GM13976 (cell line): ENCODE data around the gene KNOP1.
A peak's percentile ranks its signal among the peaks of the same experiment; 100 is the strongest.

Experiments used
- DNase-seq: peaks from one replicate; pipeline ENCODE4 v3.0.0; 2012; ENCODE audit warnings: low spot score
- in situ Hi-C: fragments of 300-500 bp; cut with MboI; formaldehyde crosslinking; loops from one replicate; pipeline ENCODE4 v1.12.0; 2022; ENCODE audit warnings: low sequenced_read_pairs, mixed read lengths, inconsistent platforms; ENCODE audit not compliant: unreplicated experiment
- TF ChIP-seq, protein P1 (sequence below): IDR thresholded peaks from 2 replicates; pipeline ENCODE4 v1.5.1; 2012; ENCODE audit warnings: borderline replicate concordance, mild to moderate bottlenecking; ENCODE audit not compliant: insufficient read depth; ENCODE audit errors: extremely low read depth, missing control alignments, control extremely low read depth

The KNOP1 gene, protein sequence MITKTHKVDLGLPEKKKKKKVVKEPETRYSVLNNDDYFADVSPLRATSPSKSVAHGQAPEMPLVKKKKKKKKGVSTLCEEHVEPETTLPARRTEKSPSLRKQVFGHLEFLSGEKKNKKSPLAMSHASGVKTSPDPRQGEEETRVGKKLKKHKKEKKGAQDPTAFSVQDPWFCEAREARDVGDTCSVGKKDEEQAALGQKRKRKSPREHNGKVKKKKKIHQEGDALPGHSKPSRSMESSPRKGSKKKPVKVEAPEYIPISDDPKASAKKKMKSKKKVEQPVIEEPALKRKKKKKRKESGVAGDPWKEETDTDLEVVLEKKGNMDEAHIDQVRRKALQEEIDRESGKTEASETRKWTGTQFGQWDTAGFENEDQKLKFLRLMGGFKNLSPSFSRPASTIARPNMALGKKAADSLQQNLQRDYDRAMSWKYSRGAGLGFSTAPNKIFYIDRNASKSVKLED

DNA sequence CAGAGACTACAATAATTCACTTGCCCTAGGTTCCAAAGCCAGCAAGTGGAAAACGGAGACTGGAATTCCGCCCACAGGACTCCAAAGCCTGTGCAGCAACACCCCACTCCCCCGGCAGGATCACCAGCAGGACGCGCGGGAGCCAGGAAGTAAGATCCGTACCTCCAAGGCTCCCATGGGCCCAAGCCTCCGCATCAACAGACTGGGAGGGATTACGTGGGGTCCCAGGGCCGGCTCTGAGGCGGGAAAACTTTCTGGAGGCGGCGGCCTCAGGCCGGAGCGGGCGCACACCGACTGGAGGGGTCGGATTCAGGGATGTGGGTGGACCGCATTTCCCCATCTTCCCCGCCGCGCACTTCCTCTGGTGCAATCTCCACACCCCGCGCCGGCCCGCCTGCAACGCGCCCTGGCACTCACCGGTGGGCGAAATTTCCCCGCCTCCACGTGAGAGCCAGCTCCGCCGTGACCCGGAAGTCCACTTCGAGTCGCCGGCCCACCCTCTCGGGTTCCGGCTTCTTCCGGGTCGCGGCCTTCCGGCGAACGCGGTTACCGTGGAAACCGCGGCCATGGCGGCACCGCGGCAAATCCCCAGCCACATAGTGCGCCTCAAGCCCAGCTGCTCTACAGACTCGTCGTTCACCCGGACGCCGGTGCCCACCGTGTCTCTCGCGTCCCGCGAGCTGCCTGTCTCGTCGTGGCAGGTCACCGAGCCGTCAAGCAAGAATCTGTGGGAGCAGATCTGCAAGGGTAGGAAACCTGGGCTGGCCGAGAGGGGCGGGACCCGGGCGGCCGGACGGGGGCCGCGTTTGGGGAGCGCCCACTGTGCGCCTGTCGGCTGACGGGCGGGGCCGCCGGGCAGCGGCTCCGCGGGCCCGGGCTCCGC lies at the start of gene KNOP1, which contains the start of gene IQCK:
Gene KNOP1 (minus strand): TSS at position 487 of the 883 bp plus-strand sequence. CDS start 3,192 bp downstream, outside the sequence.
Gene IQCK (plus strand): TSS at position 531 of the 883 bp plus-strand sequence. CDS start 36 bp downstream, at position 567.
- TF ChIP-seq, protein P1, sequence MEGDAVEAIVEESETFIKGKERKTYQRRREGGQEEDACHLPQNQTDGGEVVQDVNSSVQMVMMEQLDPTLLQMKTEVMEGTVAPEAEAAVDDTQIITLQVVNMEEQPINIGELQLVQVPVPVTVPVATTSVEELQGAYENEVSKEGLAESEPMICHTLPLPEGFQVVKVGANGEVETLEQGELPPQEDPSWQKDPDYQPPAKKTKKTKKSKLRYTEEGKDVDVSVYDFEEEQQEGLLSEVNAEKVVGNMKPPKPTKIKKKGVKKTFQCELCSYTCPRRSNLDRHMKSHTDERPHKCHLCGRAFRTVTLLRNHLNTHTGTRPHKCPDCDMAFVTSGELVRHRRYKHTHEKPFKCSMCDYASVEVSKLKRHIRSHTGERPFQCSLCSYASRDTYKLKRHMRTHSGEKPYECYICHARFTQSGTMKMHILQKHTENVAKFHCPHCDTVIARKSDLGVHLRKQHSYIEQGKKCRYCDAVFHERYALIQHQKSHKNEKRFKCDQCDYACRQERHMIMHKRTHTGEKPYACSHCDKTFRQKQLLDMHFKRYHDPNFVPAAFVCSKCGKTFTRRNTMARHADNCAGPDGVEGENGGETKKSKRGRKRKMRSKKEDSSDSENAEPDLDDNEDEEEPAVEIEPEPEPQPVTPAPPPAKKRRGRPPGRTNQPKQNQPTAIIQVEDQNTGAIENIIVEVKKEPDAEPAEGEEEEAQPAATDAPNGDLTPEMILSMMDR = no peak
- DNase-seq = peak; percentile 98
- in situ Hi-C loops = no loop called here

DNA sequence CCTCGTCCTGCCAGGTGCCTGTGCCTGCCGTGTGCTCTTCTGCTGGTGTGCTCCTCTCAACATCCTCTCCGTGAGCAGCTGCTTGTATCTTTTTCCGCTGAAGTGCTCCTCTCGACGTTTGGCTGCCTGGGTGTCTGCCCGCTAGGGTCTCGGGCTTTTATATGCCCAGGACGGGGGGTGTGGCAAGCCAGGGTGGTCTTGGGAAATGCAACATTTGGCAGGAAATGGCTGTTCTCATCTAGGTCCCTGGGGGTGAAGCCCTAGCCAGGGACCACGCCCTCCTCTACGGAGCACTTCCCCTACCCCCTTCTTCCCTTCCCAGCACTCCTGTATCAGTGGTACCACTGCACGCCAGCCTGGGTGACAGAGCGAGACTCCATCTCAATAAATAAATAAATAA lies 49.5 kb upstream of the KNOP1 start:
- in situ Hi-C loops = no loop called here
- no peak for DNase-seq
- TF ChIP-seq, protein P1 = no peak

DNA sequence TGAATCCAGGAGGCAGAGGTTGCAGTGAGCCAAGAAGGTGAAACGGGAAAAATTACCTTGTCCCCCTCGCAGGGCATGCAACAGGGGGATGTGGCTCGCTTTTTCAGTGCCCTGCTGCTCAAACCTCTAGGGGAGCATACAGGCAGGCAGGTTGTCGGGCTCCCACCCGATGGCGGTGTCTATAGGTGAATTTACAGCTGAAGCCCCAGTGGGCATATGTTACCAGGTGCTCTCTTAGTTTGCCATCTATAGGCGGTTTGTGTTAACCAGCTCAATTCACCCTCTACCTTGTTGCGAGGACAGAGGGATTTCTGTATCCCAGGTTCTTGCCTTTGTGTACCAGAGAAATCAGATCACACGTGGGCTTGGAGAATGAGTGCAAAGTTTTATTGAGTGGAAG lies 49.0 kb upstream of the KNOP1 start:
- TF ChIP-seq, protein P1 = no peak
- no peak for DNase-seq
- in situ Hi-C loops = no loop called here

DNA sequence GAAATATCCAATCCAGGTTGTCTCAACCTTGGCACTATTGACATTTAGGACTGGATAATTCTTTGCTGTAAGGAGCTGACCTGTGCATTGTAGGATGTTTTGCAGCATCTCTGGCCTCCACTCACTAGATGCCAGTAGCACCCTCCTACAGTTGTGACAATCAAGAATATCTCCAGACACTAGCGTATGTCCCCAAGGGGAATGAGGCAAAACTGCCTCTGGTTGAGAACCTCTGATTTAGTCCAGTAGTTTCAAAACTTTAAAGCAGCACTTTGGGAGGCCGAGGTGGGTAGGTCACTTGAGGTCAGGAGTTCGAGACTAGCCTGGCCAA lies 48.5 kb upstream of the KNOP1 start:
- in situ Hi-C loops = no loop called here
- TF ChIP-seq, protein P1 = no peak
- no peak for DNase-seq

DNA sequence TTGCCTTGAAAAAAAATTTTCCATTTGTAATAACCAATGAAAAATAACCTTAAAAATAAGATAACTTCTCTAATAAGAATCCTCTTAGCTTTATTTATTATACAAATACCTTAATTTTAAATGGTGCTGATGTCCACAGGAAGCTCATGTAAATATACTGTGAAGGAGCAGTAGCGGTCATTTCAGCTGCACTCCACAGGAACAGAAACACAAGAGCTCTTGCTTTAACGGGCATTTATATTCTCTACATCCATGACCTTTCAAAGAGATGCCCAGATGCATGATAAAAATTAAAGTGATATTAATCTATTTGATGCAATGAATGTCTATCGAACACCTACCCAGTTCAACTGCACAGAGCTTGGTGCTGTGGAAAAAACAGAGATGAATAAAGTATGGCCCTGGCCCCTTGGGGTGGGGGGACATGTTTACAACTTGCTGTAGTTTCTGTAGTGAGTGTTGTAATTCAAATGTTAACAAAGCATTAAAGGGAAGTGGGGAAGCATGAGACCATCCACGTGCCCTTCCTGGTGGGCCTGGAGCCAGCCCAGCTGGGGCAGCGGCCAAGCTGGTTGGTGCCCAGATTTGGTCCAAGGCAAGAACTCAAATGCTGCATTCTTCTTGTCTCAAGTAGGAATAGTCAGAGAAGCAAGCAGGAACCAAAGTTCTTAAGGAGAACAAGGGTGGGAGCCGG lies 48.0 kb upstream of the KNOP1 start:
- TF ChIP-seq, protein P1 = no peak
- no peak for DNase-seq
- in situ Hi-C loops = no loop called here
